ENCODE data around the gene DRD5. TPM values are rescaled to one million over a fixed set of nuclear protein-coding genes. Genes with fewer than 3 reads are reported as not detected.
"Not testable (repeated sequence)": the region's sequence is repeated elsewhere in the genome, so short reads cannot be mapped to it uniquely, and the experiment has no call there.

The DRD5 gene
- total RNA-seq, 1 donor from 2014 or later: not detected

DNA sequence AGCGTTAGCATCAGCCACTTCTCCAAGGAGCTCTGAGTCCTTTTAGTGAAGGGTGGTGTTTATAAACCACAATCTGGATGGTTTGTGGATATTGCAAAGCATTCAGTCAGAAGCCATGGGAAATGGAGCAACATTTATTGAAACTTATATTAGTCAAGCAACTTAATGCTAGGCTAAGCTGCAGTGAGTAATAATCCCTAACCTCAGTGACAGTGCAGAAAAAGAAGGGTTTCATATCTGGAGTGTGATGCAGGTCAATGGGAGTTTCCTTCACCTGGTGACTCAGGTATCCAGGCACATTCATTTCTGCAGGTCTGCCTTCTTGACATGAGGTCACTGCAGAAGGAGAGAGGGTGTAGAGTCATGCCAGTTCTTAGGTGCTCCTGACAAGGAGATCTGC, 10.4 kb upstream of the DRD5 start:
- Mint-ChIP-seq H3K4me1 (ENCODE audit: low read depth) (no peaks in the 10 kb centered on the region), H3K36me3 (ENCODE audit: low read depth) (no peaks in the 10 kb centered on the region), H3K9me3 (ENCODE audit: low read depth) (no peaks in the 10 kb centered on the region), H3K4me3 (ENCODE audit: unreplicated experiment) (no peak overlapping the region), H3K27me3 (ENCODE audit: low read depth) (peaks cover 35% of the 10 kb centered on the region), H3K27ac (ENCODE audit: unreplicated experiment) (no peak overlapping the region)
- TF ChIP-seq, protein P1, sequence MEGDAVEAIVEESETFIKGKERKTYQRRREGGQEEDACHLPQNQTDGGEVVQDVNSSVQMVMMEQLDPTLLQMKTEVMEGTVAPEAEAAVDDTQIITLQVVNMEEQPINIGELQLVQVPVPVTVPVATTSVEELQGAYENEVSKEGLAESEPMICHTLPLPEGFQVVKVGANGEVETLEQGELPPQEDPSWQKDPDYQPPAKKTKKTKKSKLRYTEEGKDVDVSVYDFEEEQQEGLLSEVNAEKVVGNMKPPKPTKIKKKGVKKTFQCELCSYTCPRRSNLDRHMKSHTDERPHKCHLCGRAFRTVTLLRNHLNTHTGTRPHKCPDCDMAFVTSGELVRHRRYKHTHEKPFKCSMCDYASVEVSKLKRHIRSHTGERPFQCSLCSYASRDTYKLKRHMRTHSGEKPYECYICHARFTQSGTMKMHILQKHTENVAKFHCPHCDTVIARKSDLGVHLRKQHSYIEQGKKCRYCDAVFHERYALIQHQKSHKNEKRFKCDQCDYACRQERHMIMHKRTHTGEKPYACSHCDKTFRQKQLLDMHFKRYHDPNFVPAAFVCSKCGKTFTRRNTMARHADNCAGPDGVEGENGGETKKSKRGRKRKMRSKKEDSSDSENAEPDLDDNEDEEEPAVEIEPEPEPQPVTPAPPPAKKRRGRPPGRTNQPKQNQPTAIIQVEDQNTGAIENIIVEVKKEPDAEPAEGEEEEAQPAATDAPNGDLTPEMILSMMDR (IDR thresholded peaks at IDR 0.05): no peak
- no peak for DNase-seq (ENCODE audit: low spot score)

DNA sequence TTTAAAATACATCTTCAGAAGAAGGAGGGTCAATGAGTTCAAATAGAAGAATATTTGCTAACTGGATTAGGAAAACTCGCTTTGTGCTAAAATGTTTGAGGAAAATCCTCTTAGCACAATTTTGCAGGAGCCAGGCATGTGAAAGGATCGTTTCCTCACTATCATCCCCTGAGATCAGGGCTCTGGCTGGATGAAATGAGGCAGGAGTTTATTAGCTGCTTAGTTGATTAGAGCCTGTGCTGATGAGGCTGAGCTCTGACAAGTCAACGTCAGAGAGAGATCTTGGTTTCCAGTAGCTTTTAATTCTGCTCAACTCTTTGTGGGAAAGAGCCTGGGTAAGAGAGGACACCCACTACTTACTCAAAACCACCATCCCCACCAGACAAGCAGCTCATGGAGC, 8.0 kb upstream of the DRD5 start:
- no peak overlapping the region for H3K27ac Mint-ChIP-seq (ENCODE audit: unreplicated experiment)
- no peaks in the 10 kb centered on the region for H3K4me1 Mint-ChIP-seq (ENCODE audit: low read depth)
- peaks cover 27% of the 10 kb centered on the region for H3K27me3 Mint-ChIP-seq (ENCODE audit: low read depth)
- DNase-seq (ENCODE audit: low spot score): no peak
- no peaks in the 10 kb centered on the region for H3K36me3 Mint-ChIP-seq (ENCODE audit: low read depth)
- no peak overlapping the region for H3K4me3 Mint-ChIP-seq (ENCODE audit: unreplicated experiment)
- no peaks in the 10 kb centered on the region for H3K9me3 Mint-ChIP-seq (ENCODE audit: low read depth)
- TF ChIP-seq, protein P1 (IDR thresholded peaks at IDR 0.05): no peak

DNA sequence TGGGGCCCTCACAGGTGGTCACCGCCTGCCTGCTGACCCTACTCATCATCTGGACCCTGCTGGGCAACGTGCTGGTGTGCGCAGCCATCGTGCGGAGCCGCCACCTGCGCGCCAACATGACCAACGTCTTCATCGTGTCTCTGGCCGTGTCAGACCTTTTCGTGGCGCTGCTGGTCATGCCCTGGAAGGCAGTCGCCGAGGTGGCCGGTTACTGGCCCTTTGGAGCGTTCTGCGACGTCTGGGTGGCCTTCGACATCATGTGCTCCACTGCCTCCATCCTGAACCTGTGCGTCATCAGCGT, 652 bp downstream of the DRD5 start:
- Mint-ChIP-seq H3K4me3 (ENCODE audit: unreplicated experiment) (no peak overlapping the region), H3K27me3 (ENCODE audit: low read depth) (peaks cover 55% of the 10 kb centered on the region), H3K9me3 (ENCODE audit: low read depth) (peaks cover 5% of the 10 kb centered on the region), H3K27ac (ENCODE audit: unreplicated experiment) (no peak overlapping the region), H3K4me1 (ENCODE audit: low read depth) (no peaks in the 10 kb centered on the region), H3K36me3 (ENCODE audit: low read depth) (no peaks in the 10 kb centered on the region)
- DNase-seq (ENCODE audit: low spot score): no peak
- TF ChIP-seq, protein P1 (IDR thresholded peaks at IDR 0.05): no peak

DNA sequence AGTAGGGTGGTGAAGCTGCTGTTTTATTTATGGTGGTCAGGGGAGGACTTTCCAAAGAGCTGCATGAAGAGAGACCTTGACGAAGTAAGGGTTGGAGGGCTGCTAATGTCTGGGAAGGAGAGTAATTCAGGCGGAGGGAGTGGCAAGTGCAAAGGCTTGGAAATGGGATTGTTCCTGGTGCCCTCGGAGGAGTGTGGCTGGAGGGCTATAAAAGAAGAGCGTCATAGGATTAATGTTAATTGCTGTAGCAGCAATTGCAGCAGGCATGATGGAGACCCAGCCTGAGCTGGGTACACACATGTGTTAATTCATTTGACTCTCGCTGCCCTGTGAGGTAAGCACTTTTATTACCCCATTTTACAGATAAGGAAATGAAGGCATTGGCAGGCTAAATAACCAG, 4.5 kb downstream of the DRD5 start:
- H3K27ac Mint-ChIP-seq (ENCODE audit: unreplicated experiment); H3K9me3 Mint-ChIP-seq (ENCODE audit: low read depth); H3K4me3 Mint-ChIP-seq (ENCODE audit: unreplicated experiment); H3K36me3 Mint-ChIP-seq (ENCODE audit: low read depth); DNase-seq (ENCODE audit: low spot score); H3K4me1 Mint-ChIP-seq (ENCODE audit: low read depth): not testable (repeated sequence)
- peaks cover 32% of the 10 kb centered on the region for H3K27me3 Mint-ChIP-seq (ENCODE audit: low read depth)

DNA sequence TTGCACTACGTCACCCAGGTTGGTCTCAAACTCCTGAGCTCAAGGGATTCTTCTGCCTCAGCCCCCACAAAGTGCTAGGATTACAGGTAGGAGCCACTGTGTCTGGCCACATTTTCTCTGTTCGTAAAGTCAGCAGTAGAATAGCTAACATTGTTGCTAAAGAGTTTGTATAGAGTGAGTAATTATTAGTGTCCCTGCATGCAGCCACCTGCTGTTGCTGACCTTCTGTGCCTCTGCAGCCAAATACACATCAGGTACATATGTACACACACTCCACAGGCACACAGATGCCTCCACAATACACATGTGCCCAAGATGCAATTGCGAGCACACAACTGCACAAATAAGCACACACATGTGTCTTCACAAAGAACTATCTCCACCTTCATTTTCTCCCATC, 10.9 kb downstream of the DRD5 start:
- peaks cover 14% of the 10 kb centered on the region for H3K9me3 Mint-ChIP-seq (ENCODE audit: low read depth)
- no peaks in the 10 kb centered on the region for H3K36me3 Mint-ChIP-seq (ENCODE audit: low read depth)
- no peaks in the 10 kb centered on the region for H3K4me1 Mint-ChIP-seq (ENCODE audit: low read depth)
- H3K27me3 Mint-ChIP-seq (ENCODE audit: low read depth): peaks cover under 1% of the 10 kb centered on the region
- DNase-seq (ENCODE audit: low spot score): no peak
- no peak overlapping the region for H3K4me3 Mint-ChIP-seq (ENCODE audit: unreplicated experiment)
- TF ChIP-seq, protein P1 (IDR thresholded peaks at IDR 0.05): no peak
- no peak overlapping the region for H3K27ac Mint-ChIP-seq (ENCODE audit: unreplicated experiment)

DNA sequence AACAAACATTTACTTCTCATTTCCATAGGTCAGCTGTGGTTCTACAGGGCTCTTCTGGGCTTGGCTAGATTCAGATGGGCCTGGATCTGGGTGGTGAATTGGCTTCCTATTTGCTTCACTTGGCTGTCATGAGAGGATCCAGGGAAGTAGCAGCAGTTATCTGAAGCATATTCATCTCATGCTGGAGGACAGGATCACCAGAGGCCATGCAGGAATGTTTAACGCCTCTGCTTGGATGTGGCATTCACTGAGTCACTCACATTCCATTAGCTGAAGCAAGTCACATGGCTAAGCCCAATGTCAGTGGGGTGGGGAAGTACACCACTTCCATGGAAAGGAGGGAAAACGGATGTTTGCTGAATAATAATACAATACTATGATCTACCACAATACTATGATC, 15.2 kb downstream of the DRD5 start:
- not testable (repeated sequence) for H3K27me3 Mint-ChIP-seq (ENCODE audit: low read depth); H3K9me3 Mint-ChIP-seq (ENCODE audit: low read depth); H3K27ac Mint-ChIP-seq (ENCODE audit: unreplicated experiment); H3K4me1 Mint-ChIP-seq (ENCODE audit: low read depth); H3K36me3 Mint-ChIP-seq (ENCODE audit: low read depth); DNase-seq (ENCODE audit: low spot score); H3K4me3 Mint-ChIP-seq (ENCODE audit: unreplicated experiment)

Measured in chondrocyte (in vitro differentiated cells).